Mucosa of descending colon (tissue), 3 donors: Measurements from ENCODE around the gene HEBP2. TPM values are rescaled to one million over a fixed set of nuclear protein-coding genes. Genes with fewer than 3 reads are reported as not detected.

Experiments used
- ATAC-seq: fragments of 200-7000 bp; cut with Tn5 transposase; one replicate; pipeline ENCODE4 v1.9.1; 2020; ENCODE audit warnings: mild to moderate bottlenecking, moderate library complexity
- DNase-seq, 3 donors: peaks; one replicate each; pipeline ENCODE4 v3.0.0-alpha.2; 2020
- H3K36me3 ChIP-seq: fragments of 200-600 bp; one replicate; pipeline ENCODE4 v1.8.0; 2021; ENCODE audit warnings: low read depth, mild to moderate bottlenecking
- H3K4me1 ChIP-seq: fragments of 200-600 bp; one replicate; pipeline ENCODE4 v1.8.0; 2021; ENCODE audit warnings: low read depth, mild to moderate bottlenecking
- H3K4me3 ChIP-seq: fragments of 200-600 bp; one replicate; pipeline ENCODE4 v1.8.0; 2021; ENCODE audit warnings: mild to moderate bottlenecking
- H3K9me3 ChIP-seq: fragments of 200-600 bp; one replicate; pipeline ENCODE4 v1.8.0; 2021; ENCODE audit warnings: mild to moderate bottlenecking
- intact Hi-C, 2 donors: fragments of 100-400 bp; cut with DNase I in 1 of 2; cut with micrococcal nuclease in 1 of 2; formaldehyde crosslinking; loops; one replicate each; pipeline versions ENCODE4 v1.11.0 to v1.11.1; 2022; cut with DNase I, micrococcal nuclease
- total RNA-seq, 3 donors: library from RNA; stranded (reverse); fragmentation: NEBNext Ultra II Directional in 2 of 3; extraction: Animal tissue kit (Norgen Biotek cat#: 25700) in 2 of 3; gene quantifications; one replicate each; pipeline versions ENCODE4 v1.2.1 to v1.2.4, GENCODE V29; 2021 to 2023
- TF ChIP-seq, protein P1 (sequence below): fragments of 200-600 bp; IDR thresholded peaks from one replicate; pipeline ENCODE4 v1.8.0; 2022; ENCODE audit warnings: antibody characterized with exemption, mild to moderate bottlenecking
- donor health status: DM: no; HTN: no; CAD: no; lungs with moderate emphysema.
- donor health status: DM: no; HTN: no; CAD: no.
- donor health status: DM: no; HTN: yes; CAD: no.

The HEBP2 gene
- total RNA-seq, 3 donors from 2014 or later: 78.5 to 101 (median 88.7) TPM

- no peak for DNase-seq
- intact Hi-C loops: no loop called here
- Histone ChIP-seq H3K36me3 (no peaks in the 10 kb centered on the region), H3K4me3 (no peak overlapping the region), H3K4me1 (no peaks in the 10 kb centered on the region), H3K9me3 (no peaks in the 10 kb centered on the region)
- TF ChIP-seq, protein P1, sequence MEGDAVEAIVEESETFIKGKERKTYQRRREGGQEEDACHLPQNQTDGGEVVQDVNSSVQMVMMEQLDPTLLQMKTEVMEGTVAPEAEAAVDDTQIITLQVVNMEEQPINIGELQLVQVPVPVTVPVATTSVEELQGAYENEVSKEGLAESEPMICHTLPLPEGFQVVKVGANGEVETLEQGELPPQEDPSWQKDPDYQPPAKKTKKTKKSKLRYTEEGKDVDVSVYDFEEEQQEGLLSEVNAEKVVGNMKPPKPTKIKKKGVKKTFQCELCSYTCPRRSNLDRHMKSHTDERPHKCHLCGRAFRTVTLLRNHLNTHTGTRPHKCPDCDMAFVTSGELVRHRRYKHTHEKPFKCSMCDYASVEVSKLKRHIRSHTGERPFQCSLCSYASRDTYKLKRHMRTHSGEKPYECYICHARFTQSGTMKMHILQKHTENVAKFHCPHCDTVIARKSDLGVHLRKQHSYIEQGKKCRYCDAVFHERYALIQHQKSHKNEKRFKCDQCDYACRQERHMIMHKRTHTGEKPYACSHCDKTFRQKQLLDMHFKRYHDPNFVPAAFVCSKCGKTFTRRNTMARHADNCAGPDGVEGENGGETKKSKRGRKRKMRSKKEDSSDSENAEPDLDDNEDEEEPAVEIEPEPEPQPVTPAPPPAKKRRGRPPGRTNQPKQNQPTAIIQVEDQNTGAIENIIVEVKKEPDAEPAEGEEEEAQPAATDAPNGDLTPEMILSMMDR: no peak
- ATAC-seq: no peak
Observed at GRCh38 chr6:138450445-138450844, 46.4 kb downstream of the HEBP2 start.

GRCh38 chr6:138451043-138451442, 47.0 kb downstream of the HEBP2 start:
- ATAC-seq (no peak), DNase-seq (no peak)
- intact Hi-C loops: no loop called here
- Histone ChIP-seq H3K4me3 (no peak overlapping the region), H3K36me3 (no peaks in the 10 kb centered on the region), H3K4me1 (peaks cover 5% of the 10 kb centered on the region), H3K9me3 (no peaks in the 10 kb centered on the region)
- TF ChIP-seq, protein P1: no peak

DNA sequence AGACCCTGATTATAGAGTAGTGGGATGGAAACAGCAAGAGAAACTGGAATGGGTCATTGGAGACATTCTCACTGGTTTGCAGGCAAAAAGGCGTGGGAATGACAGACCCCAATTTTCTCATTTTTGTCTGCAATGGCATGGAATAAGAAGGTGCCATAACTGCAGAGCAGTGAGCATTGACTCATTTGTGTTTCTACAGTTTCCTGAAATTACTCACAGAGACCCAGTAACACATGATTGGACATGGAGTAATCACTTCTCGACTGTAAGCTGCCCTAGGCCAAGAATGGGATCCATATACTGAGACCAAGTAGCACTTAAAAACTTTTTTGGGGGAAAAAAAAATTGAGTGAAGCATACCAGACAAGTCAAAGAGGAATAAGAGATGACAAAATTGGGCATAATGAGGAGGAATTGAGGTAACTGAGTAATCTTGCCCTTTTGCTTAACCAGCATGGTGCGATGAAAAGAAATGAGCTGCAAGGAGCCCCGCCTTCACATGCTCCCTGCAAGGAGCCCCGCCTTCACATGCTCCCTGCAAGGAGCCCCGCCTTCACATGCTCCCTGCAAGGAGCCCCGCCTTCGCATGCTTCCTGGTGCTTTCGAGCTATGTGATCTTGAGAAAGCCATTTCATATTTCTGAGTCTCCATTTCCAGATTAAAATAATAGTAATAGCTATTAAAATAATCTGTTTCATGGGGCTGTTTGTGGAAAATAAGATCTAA, 51.1 kb downstream of the HEBP2 start:
- Histone ChIP-seq H3K9me3 (no peaks in the 10 kb centered on the region), H3K4me1 (peaks cover 11% of the 10 kb centered on the region), H3K4me3 (no peak overlapping the region), H3K36me3 (no peaks in the 10 kb centered on the region)
- TF ChIP-seq, protein P1: no peak
- intact Hi-C loops: no loop called here
- DNase-seq (peak; percentile 63 to 80 (median 76)), ATAC-seq (peak; percentile 66)

- intact Hi-C loops: no loop called here
- Histone ChIP-seq H3K9me3 (no peaks in the 10 kb centered on the region), H3K4me1 (peaks cover 11% of the 10 kb centered on the region), H3K4me3 (no peak overlapping the region), H3K36me3 (no peaks in the 10 kb centered on the region)
- peak in 1 of 3 donors; percentile 30 for DNase-seq
- TF ChIP-seq, protein P1: no peak
- ATAC-seq: peak; percentile 79
Observed at GRCh38 chr6:138455746-138456400, 51.9 kb downstream of the HEBP2 start.

DNA sequence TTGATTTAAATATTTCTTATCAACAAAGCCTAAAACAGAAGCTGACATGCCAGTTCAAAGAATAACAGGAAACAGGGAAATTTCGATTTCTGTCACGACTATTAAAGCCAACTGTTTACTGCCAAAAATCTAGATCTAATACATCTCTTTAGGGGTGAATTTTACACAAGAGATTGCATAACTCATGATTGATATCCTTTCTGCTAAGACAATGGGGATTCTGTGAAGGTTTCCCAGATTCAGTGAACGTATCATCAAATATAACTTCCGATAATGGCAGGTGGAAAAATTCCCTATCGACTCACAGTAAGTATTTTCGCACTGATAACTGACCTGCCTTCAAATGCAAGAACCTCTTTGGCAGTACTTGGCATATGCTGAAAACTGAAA, 52.4 kb downstream of the HEBP2 start:
- H3K4me3 ChIP-seq: no peak overlapping the region
- peaks cover 11% of the 10 kb centered on the region for H3K4me1 ChIP-seq

More for the DNA sequence above, 52.4 kb downstream of the HEBP2 start:
- DNase-seq (no peak), ATAC-seq (no peak)
- H3K9me3 ChIP-seq: no peaks in the 10 kb centered on the region
- no peaks in the 10 kb centered on the region for H3K36me3 ChIP-seq
- intact Hi-C loops: no loop called here
- TF ChIP-seq, protein P1: no peak
